ENCODE results near the gene KCNG4. TPM values are rescaled to one million over a fixed set of nuclear protein-coding genes. Genes with fewer than 3 reads are reported as not detected.

KCNG4 gene
- total and polyA plus RNA-seq, 2 donors: not detected

DNA sequence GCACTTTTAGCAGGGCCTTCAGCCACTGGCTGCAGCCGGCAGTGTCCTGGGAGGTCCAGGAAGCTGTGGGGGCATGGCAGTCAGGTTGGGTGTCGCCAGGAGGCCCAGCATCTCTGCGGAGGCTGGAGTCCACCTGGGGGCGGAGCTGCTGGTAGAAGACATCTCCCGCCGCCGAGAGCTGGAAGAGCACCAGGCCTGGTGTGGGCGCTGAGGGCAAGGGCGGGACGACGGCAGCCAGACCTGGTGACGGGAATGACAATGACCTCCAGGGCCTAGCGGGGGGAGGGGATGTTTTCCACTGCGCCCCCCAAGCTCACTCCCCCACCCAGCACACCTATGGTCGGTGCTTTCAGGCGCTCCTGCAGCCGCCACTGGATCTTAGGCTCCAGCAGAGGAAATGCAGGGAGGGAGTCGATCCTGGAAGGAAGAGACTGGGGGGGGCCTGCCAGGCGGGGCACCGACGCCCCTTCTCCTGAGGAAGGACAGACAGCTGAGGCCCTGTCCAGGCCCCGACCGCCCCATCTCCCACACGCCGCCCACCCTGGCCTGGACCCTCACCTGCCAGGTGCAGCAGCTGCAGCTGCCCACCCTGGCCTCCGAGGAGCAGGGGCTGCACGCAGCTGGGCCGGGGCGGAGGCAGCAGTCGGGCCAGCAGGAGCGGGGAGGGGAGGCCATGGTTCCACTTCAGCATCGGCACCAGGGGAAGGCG, 60.0 kb downstream of the KCNG4 start:
- WGBS: 96% methylated on average over 33 of the region's 33 CpGs
- no peaks in the 10 kb centered on the region for H3K9me3 ChIP-seq (ENCODE audit: control insufficient read depth in 2 of 2, insufficient read depth in 1 of 2, low read length in 1 of 2)
- H3K4me3 ChIP-seq (ENCODE audit: low read length in 2 of 2): no peak overlapping the region
- H3K27ac ChIP-seq (ENCODE audit: low read depth in 1 of 2, low read length in 1 of 2): no peak overlapping the region
- no peaks in the 10 kb centered on the region for H3K4me1 ChIP-seq (ENCODE audit: control insufficient read depth in 2 of 2, insufficient read depth in 2 of 2, low read length in 2 of 2)
- H3K36me3 ChIP-seq (ENCODE audit: control insufficient read depth in 2 of 2, insufficient read depth in 2 of 2, low read length in 1 of 2): peaks cover 40 to 61% of the 10 kb centered on the region in 2 donors
- no peak for DNase-seq (ENCODE audit: low read depth in 6 of 9, low spot score in 9 of 9)
- no peaks in the 10 kb centered on the region for H3K27me3 ChIP-seq (ENCODE audit: control insufficient read depth in 2 of 2, insufficient read depth in 1 of 2, low read length in 1 of 2)

GRCh38 chr16:84178892-84179611, 60.8 kb downstream of the KCNG4 start:
- H3K27ac ChIP-seq (ENCODE audit: low read depth in 1 of 2, low read length in 1 of 2): no peak overlapping the region
- no peak overlapping the region for H3K4me3 ChIP-seq (ENCODE audit: low read length in 2 of 2)
- no peaks in the 10 kb centered on the region for H3K9me3 ChIP-seq (ENCODE audit: control insufficient read depth in 2 of 2, insufficient read depth in 1 of 2, low read length in 1 of 2)
- no peak for DNase-seq (ENCODE audit: low read depth in 6 of 9, low spot score in 9 of 9)
- WGBS: 96% methylated on average over 28 of the region's 28 CpGs
- no peaks in the 10 kb centered on the region for H3K27me3 ChIP-seq (ENCODE audit: control insufficient read depth in 2 of 2, insufficient read depth in 1 of 2, low read length in 1 of 2)
- H3K4me1 ChIP-seq (ENCODE audit: control insufficient read depth in 2 of 2, insufficient read depth in 2 of 2, low read length in 2 of 2): no peaks in the 10 kb centered on the region
- peaks cover 40 to 60% of the 10 kb centered on the region in 2 donors for H3K36me3 ChIP-seq (ENCODE audit: control insufficient read depth in 2 of 2, insufficient read depth in 2 of 2, low read length in 1 of 2)

DNA sequence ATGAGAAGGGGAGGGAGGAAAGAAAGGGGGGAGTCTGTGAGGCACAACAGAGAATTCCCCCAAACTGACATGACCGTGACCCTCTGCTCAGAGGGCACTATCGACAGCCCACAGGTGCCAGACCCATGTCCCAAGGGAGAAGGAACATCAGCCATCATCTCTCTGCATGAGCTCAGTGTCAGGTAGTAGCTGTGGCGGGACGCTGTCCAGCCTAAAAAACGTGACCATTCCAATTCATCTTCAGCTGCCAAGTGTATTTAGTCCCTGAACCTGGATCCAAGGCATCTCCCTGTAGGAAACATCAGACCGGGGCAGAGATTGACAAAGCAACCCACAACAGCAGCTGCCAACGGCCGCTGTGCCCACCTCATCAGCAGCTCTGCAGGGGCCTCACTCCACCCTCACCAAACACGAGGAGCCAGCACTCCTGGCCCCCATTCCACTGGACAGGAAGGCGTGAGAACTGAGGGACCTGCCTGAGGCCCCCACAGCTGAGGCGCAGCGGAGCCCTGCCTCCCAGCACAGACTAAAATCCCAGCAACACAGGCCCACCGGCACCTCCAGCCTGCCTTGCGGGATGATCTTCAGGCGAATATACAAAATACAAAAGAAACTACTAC, 61.6 kb downstream of the KCNG4 start:
- H3K4me1 ChIP-seq (ENCODE audit: control insufficient read depth in 2 of 2, insufficient read depth in 2 of 2, low read length in 2 of 2): no peaks in the 10 kb centered on the region
- WGBS: 96% methylated on average over 15 of the region's 15 CpGs
- no peak for DNase-seq (ENCODE audit: low read depth in 6 of 9, low spot score in 9 of 9)
- no peak overlapping the region for H3K4me3 ChIP-seq (ENCODE audit: low read length in 2 of 2)
- H3K27me3 ChIP-seq (ENCODE audit: control insufficient read depth in 2 of 2, insufficient read depth in 1 of 2, low read length in 1 of 2): no peaks in the 10 kb centered on the region
- H3K9me3 ChIP-seq (ENCODE audit: control insufficient read depth in 2 of 2, insufficient read depth in 1 of 2, low read length in 1 of 2): no peaks in the 10 kb centered on the region
- no peak overlapping the region for H3K27ac ChIP-seq (ENCODE audit: low read depth in 1 of 2, low read length in 1 of 2)
- H3K36me3 ChIP-seq (ENCODE audit: control insufficient read depth in 2 of 2, insufficient read depth in 2 of 2, low read length in 1 of 2): peaks cover 35 to 52% of the 10 kb centered on the region in 2 donors

DNA sequence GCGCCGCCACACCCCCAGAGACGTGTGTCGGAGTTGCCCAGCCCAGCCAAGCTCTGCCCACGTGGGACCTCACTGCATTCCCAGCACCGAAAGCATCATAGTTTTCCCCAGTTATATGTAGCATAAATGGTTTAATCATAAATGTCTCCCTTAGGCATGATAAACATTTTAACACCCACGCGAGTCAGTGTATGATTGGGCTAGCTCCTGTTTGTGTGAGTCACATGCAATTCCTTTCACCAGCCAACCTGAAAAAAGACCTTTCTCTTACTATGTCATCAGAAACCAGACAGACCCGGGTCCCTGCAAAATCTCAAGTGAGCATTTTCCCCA, 62.1 kb downstream of the KCNG4 start:
- Histone ChIP-seq H3K27ac (ENCODE audit: low read depth in 1 of 2, low read length in 1 of 2) (no peak overlapping the region), H3K36me3 (ENCODE audit: control insufficient read depth in 2 of 2, insufficient read depth in 2 of 2, low read length in 1 of 2) (peaks cover 30 to 47% of the 10 kb centered on the region in 2 donors), H3K4me1 (ENCODE audit: control insufficient read depth in 2 of 2, insufficient read depth in 2 of 2, low read length in 2 of 2) (no peaks in the 10 kb centered on the region), H3K9me3 (ENCODE audit: control insufficient read depth in 2 of 2, insufficient read depth in 1 of 2, low read length in 1 of 2) (no peaks in the 10 kb centered on the region), H3K27me3 (ENCODE audit: control insufficient read depth in 2 of 2, insufficient read depth in 1 of 2, low read length in 1 of 2) (no peaks in the 10 kb centered on the region), H3K4me3 (ENCODE audit: low read length in 2 of 2) (no peak overlapping the region)
- 96% methylated on average over 9 of the region's 9 CpGs for WGBS
- DNase-seq (ENCODE audit: low read depth in 6 of 9, low spot score in 9 of 9): no peak

- Histone ChIP-seq H3K9me3 (ENCODE audit: control insufficient read depth in 2 of 2, insufficient read depth in 1 of 2, low read length in 1 of 2) (no peaks in the 10 kb centered on the region), H3K4me1 (ENCODE audit: control insufficient read depth in 2 of 2, insufficient read depth in 2 of 2, low read length in 2 of 2) (no peaks in the 10 kb centered on the region), H3K4me3 (ENCODE audit: low read length in 2 of 2) (no peak overlapping the region), H3K27me3 (ENCODE audit: control insufficient read depth in 2 of 2, insufficient read depth in 1 of 2, low read length in 1 of 2) (no peaks in the 10 kb centered on the region), H3K27ac (ENCODE audit: low read depth in 1 of 2, low read length in 1 of 2) (no peak overlapping the region), H3K36me3 (ENCODE audit: control insufficient read depth in 2 of 2, insufficient read depth in 2 of 2, low read length in 1 of 2) (peaks cover 19 to 34% of the 10 kb centered on the region in 2 donors)
- WGBS: 92% methylated on average over 18 of the region's 18 CpGs
- no peak for DNase-seq (ENCODE audit: low read depth in 6 of 9, low spot score in 9 of 9)
Observed at GRCh38 chr16:84176192-84177053, 63.4 kb downstream of the KCNG4 start.

DNA sequence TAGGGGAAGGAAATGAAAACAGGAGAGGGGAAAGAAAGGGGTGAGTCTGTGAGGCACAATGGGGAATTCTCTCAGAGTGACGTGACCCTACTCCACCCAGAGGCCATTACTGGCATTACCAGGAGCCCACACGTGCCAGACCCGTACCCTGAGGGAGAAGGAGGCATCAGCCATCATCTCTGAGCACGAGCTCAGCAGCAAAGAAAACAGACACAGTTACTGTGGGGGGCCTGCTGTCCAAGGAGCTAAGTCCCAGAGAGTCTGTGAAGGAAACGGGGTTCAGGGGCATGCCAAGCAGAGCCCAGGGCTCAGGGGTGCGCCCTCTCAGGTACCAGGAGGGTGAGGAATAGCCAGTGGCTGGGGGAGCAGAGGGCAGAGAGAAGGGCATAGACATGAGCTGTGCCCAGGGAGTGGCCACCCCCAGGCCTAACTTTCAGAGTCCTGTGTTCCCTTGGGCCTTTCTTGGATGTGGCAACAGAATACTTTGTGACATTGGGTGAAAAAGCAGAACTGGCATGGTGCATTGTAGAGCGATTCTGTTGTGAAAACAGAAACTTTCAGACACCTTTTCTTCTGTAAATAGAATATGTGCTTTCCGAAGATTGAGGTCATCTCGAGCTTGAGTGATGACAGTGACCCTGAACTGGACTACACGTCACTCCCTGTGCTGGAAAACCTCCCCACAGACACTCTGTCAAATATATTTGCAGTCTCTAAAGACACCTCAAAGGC, 64.3 kb downstream of the KCNG4 start:
- Histone ChIP-seq H3K4me3 (ENCODE audit: low read length in 2 of 2) (no peak overlapping the region), H3K27me3 (ENCODE audit: control insufficient read depth in 2 of 2, insufficient read depth in 1 of 2, low read length in 1 of 2) (no peaks in the 10 kb centered on the region), H3K36me3 (ENCODE audit: control insufficient read depth in 2 of 2, insufficient read depth in 2 of 2, low read length in 1 of 2) (peaks cover 14 to 25% of the 10 kb centered on the region in 2 donors), H3K27ac (ENCODE audit: low read depth in 1 of 2, low read length in 1 of 2) (no peak overlapping the region), H3K9me3 (ENCODE audit: control insufficient read depth in 2 of 2, insufficient read depth in 1 of 2, low read length in 1 of 2) (no peaks in the 10 kb centered on the region), H3K4me1 (ENCODE audit: control insufficient read depth in 2 of 2, insufficient read depth in 2 of 2, low read length in 2 of 2) (no peaks in the 10 kb centered on the region)
- 39% methylated on average over 10 of the region's 10 CpGs for WGBS
- peak in 6 of 9 donors; percentile 37 to 76 (median 52) for DNase-seq (ENCODE audit: low read depth in 6 of 9, low spot score in 9 of 9)

- Histone ChIP-seq H3K4me1 (ENCODE audit: control insufficient read depth in 2 of 2, insufficient read depth in 2 of 2, low read length in 2 of 2) (no peaks in the 10 kb centered on the region), H3K9me3 (ENCODE audit: control insufficient read depth in 2 of 2, insufficient read depth in 1 of 2, low read length in 1 of 2) (no peaks in the 10 kb centered on the region), H3K36me3 (ENCODE audit: control insufficient read depth in 2 of 2, insufficient read depth in 2 of 2, low read length in 1 of 2) (peaks cover 13 to 14% of the 10 kb centered on the region in 2 donors), H3K27ac (ENCODE audit: low read depth in 1 of 2, low read length in 1 of 2) (no peak overlapping the region), H3K4me3 (ENCODE audit: low read length in 2 of 2) (no peak overlapping the region), H3K27me3 (ENCODE audit: control insufficient read depth in 2 of 2, insufficient read depth in 1 of 2, low read length in 1 of 2) (no peaks in the 10 kb centered on the region)
- 87% methylated on average over 11 of the region's 11 CpGs for WGBS
- DNase-seq (ENCODE audit: low read depth in 6 of 9, low spot score in 9 of 9): no peak
Observed at GRCh38 chr16:84174396-84174795, 65.4 kb downstream of the KCNG4 start.

DNA sequence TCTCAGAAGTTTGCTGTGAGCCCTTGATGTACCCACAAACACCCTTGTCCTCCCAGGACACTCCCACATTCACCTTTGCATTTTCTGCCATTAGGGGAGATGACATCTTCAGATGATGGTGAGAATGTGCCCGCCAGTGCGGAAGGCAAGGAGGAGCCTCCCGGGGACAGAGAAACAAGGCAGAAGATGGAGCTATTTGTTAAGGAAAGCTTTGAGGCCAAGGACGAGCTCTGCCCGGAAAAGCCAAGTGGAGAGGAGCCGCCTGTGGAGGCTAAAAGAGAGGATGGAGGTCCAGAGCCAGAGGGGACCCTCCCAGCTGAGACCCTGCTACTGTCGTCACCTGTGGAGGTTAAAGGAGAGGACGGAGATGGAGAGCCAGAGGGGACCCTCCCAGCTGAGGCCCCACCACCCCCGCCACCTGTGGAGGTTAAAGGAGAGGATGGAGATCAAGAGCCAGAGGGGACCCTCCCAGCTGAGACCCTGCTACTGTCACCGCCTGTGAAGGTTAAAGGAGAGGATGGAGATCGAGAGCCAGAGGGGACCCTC, 70.0 kb downstream of the KCNG4 start:
- WGBS: 83% methylated on average over 11 of the region's 11 CpGs

More for the DNA sequence above, 70.0 kb downstream of the KCNG4 start:
- H3K9me3 ChIP-seq (ENCODE audit: control insufficient read depth in 2 of 2, insufficient read depth in 1 of 2, low read length in 1 of 2): no peaks in the 10 kb centered on the region
- H3K36me3 ChIP-seq (ENCODE audit: control insufficient read depth in 2 of 2, insufficient read depth in 2 of 2, low read length in 1 of 2): no peaks in the 10 kb centered on the region
- H3K27me3 ChIP-seq (ENCODE audit: control insufficient read depth in 2 of 2, insufficient read depth in 1 of 2, low read length in 1 of 2): no peaks in the 10 kb centered on the region
- H3K4me3 ChIP-seq (ENCODE audit: low read length in 2 of 2): no peak overlapping the region
- no peaks in the 10 kb centered on the region for H3K4me1 ChIP-seq (ENCODE audit: control insufficient read depth in 2 of 2, insufficient read depth in 2 of 2, low read length in 2 of 2)
- H3K27ac ChIP-seq (ENCODE audit: low read depth in 1 of 2, low read length in 1 of 2): no peak overlapping the region
- no peak for DNase-seq (ENCODE audit: low read depth in 6 of 9, low spot score in 9 of 9)
